ENCODE results near the gene LTA.
A peak's percentile ranks its signal among the peaks of the same experiment; 100 is the strongest.
"Not testable (repeated sequence)": the region's sequence is repeated elsewhere in the genome, so short reads cannot be mapped to it uniquely, and the experiment has no call there.

The LTA gene

GRCh38 chr6:31541658-31542521, 30.2 kb upstream of the LTA start, which contains the start of gene DDX39B:
Gene DDX39B, minus strand, starts transcription at chr6:31542003. Its CDS starts 1,471 bp downstream, at chr6:31540532.
- peak; percentile 89 to 97 for DNase-seq

GRCh38 chr6:31543639-31544038, 28.4 kb upstream of the LTA start:
- DNase-seq = no peak

- DNase-seq = no peak
Measured at GRCh38 chr6:31544676-31545075, 27.4 kb upstream of the LTA start.

GRCh38 chr6:31545291-31545690, 26.8 kb upstream of the LTA start:
- DNase-seq = no peak

- DNase-seq = peak; percentile 94 to 95
Measured at GRCh38 chr6:31546339-31546957, 25.6 kb upstream of the LTA start, which contains the start of gene ATP6V1G2. Gene ATP6V1G2, minus strand, starts transcription at chr6:31546608. Its CDS starts 49 bp downstream, at chr6:31546559.

- DNase-seq = peak; percentile 93 to 96
Measured at GRCh38 chr6:31546958-31547726, 24.9 kb upstream of the LTA start, which contains the start of gene NFKBIL1. Gene NFKBIL1, plus strand, starts transcription at chr6:31547608. Its CDS starts 87 bp downstream, at chr6:31547695.

GRCh38 chr6:31547727-31548543, 24.2 kb upstream of the LTA start:
- peak in 1 of 2 experiments; percentile 57 for DNase-seq

GRCh38 chr6:31548544-31548873, 23.6 kb upstream of the LTA start:
- DNase-seq = no peak

- not testable (repeated sequence) for DNase-seq
Measured at GRCh38 chr6:31551371-31551770, 20.7 kb upstream of the LTA start.

- no peak for DNase-seq
Measured at GRCh38 chr6:31556307-31556706, 15.8 kb upstream of the LTA start.

GRCh38 chr6:31557443-31558317, 14.4 kb upstream of the LTA start:
- no peak for DNase-seq

- DNase-seq = no peak
Measured at GRCh38 chr6:31558318-31558625, 13.8 kb upstream of the LTA start.

- no peak for DNase-seq
Measured at GRCh38 chr6:31558631-31559500, 13.2 kb upstream of the LTA start.

GRCh38 chr6:31559606-31559957, 12.5 kb upstream of the LTA start:
- DNase-seq = no peak

- no peak for DNase-seq
Measured at GRCh38 chr6:31559958-31560696, 12.0 kb upstream of the LTA start.

- no peak for DNase-seq
Measured at GRCh38 chr6:31560697-31561058, 11.4 kb upstream of the LTA start.

- DNase-seq = no peak
Measured at GRCh38 chr6:31567531-31568370, 4.3 kb upstream of the LTA start.

GRCh38 chr6:31568537-31568961, 3.5 kb upstream of the LTA start:
- no peak for DNase-seq
